ENCODE results near the gene ASB5.
"Not testable (repeated sequence)": the region's sequence is repeated elsewhere in the genome, so short reads cannot be mapped to it uniquely, and the experiment has no call there.

The ASB5 gene

DNA sequence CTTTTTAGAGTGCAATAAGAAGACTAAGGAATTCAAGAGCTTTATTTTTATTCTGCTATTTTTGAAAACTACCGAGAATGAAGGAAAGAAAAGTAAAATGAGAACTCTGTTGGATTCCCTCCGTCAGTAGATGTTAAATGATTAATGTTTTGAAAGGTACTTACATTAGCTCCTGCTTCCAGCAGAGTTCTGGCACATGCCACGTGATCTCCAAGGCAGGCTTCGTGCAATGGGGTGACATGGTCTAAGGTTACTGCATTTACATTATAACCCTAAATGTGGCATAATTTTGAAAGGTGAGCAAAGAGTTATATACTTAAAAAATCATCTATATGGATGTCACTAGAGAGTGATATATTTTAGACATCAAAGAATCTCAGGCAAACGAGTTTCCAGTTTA is 46.9 kb downstream of the ASB5 start:
- no peak for DNase-seq (ENCODE audit: low read depth in 3 of 3)

DNA sequence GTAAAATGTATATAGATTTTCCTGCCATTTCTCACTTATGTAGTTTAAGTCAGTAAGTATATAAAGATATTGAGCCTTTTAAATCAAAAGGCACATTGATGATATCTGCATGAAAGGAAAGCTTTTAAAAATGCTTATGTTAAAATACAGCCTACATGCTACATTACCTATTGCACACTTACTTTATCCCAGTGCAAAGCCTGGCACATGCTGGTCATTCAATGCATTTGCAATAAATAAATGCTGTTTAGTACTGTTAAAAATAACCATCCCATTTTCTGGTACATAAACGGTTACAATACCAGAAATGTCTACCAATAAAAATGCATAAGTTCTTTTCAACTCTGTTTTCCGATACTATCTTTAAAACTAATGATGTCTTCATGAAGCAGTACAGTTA is 51.5 kb downstream of the ASB5 start:
- no peak for DNase-seq (ENCODE audit: low read depth in 3 of 3)

DNA sequence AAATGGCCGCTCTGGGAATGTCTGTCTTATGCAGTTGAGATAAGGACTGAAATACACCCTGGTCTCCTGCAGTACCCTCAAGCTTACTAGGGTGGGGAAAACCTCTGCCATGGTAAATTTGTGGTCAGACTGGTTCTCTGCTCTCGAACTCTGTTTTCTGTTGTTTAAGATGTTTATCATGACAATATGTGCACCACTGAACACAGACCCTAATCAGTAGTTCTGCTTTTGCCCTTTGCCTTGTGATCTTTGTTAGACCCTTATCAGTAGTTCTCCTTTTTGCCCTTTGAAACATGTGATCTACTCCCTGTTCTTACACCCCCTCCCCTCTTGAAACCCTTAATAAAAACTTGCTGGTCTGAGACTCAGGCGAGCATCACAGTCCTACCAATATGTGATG is 56.7 kb downstream of the ASB5 start:
- not testable (repeated sequence) for DNase-seq (ENCODE audit: low read depth in 3 of 3)

GRCh38 chr4:176210579-176211296 is 58.3 kb downstream of the ASB5 start:
- no peak for DNase-seq (ENCODE audit: low read depth in 3 of 3)

DNA sequence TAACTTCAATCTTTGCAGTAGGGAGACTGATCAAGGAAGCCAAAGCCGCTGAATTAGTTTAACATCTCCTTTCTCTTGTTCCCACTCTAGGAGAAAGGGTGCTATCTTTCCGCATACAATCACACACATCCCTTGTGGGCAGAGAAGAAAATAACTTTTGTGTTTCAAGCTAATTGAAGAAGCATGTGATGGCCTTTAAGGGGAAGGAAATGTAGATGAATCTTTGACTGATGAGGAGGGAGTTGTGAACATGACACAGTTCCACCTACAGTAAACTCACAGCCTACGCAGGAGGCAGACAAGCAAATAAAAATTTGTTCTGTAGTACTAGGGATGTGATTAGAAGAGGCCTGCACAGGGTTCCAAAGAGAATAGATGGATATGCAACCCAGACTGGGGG is 58.9 kb downstream of the ASB5 start:
- no peak for DNase-seq (ENCODE audit: low read depth in 3 of 3)

GRCh38 chr4:176209535-176209934 is 59.5 kb downstream of the ASB5 start:
- no peak for DNase-seq (ENCODE audit: low read depth in 3 of 3)

GRCh38 chr4:176207839-176208238 is 61.2 kb downstream of the ASB5 start:
- no peak for DNase-seq (ENCODE audit: low read depth in 3 of 3)

DNA sequence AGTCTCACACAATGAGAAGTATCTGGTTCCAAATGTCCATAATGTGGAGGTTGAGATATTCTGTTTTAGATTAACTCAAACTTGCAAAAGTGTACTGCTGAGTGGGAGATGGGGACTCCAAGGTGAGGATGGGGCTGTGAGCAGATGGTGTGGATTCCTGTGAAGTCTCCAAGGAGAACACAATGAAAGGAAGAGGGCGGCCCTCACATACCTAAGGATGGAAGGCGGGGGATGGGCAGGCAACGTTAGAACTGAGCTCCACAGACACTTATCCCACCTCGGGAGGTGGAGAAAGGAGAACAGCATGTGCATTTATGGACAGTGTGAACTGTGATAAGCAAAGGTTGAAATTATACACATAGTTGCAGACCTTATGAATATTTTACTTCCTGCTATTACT is 63.7 kb downstream of the ASB5 start:
- DNase-seq (ENCODE audit: low read depth in 3 of 3) = no peak

- DNase-seq (ENCODE audit: low read depth in 3 of 3) = no peak
Measured at GRCh38 chr4:176198316-176198903, 70.6 kb downstream of the ASB5 start.

DNA sequence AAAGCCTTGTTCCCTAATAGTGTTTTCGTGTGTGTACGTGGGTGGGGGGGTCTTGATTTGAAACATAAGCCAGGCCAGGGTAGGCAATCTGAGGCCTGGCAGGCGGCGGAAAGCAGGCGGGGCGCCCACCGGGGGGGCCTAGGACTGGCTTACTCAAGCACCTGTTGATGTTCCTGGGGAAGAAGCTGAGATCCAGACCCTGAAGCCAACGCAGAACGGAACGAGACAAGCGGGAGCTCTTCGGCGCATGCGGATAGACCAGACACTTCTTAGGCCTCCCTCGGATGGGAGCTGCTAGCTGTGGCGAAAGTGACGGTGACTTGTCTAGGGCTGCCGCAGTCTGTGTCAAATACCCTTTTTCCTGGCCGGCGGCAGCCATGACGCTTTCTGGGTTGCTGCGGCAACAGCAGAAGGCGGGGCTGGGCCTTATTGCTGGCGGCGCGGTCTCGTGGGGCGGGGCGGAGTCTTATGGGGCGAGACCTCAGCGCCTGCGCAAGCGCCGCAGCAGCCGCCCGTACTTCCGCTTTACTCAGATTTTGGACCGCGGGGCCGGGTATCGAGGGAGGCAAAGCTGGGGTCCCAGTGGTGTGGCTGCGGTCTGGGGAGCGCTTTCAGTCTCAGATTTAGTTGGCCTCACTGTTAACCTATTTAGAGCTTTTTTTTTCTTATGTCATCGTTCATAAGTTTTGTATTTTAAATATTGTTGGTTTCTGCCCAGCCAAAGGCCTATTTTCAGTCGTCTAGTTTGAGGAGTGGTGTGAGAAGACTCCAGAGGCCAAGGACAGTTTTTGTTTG is 73.6 kb downstream of the ASB5 start, which contains the start of gene SPATA4:
SPATA4 (minus strand) TSS at position 402 of the 795 bp plus-strand sequence; CDS start at position 379, 23 bp downstream.
- peak; percentile 86 to 94 (median 86) for DNase-seq (ENCODE audit: low read depth in 3 of 3)

DNA sequence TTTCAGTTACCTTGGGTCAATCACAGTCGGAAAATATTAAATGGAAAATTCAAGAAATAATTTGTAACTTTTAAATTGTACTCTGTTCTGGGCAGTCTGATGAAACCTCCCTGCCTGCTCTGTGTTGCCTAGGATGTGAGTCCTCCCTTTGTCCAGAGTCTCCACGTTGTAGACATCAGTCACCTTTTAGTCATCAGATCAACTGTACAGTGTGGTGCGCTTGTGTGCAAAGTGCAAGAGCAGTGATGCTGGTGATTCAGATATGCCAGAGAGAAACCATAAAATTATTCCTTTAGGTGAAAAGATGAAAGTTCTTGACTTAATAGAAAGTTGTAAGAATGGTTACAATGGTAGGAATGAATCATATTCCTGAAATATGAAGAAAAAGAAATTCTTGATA is 75.1 kb downstream of the ASB5 start:
- peak; percentile 14 to 45 (median 21) for DNase-seq (ENCODE audit: low read depth in 3 of 3)

DNA sequence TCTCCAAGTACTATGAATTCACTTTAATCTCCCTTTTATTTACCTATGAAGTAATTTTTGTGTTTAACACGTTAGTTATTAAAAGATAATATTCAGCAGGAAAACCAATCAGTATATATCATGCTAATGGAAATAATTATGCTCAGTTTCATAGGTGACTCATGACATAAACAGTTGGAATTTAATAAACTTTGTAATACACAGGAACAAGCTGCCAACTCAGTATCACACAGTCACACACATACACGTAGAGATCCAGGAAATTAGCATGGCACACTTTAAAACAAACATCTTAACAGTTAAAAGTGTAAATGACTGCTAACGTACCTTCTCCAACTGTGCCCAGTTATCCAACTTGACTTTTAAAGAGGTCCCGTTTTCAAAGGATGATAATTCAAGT is 75.9 kb downstream of the ASB5 start:
- no peak for DNase-seq (ENCODE audit: low read depth in 3 of 3)

GRCh38 chr4:176191974-176192373 is 77.0 kb downstream of the ASB5 start:
- no peak for DNase-seq (ENCODE audit: low read depth in 3 of 3)

DNA sequence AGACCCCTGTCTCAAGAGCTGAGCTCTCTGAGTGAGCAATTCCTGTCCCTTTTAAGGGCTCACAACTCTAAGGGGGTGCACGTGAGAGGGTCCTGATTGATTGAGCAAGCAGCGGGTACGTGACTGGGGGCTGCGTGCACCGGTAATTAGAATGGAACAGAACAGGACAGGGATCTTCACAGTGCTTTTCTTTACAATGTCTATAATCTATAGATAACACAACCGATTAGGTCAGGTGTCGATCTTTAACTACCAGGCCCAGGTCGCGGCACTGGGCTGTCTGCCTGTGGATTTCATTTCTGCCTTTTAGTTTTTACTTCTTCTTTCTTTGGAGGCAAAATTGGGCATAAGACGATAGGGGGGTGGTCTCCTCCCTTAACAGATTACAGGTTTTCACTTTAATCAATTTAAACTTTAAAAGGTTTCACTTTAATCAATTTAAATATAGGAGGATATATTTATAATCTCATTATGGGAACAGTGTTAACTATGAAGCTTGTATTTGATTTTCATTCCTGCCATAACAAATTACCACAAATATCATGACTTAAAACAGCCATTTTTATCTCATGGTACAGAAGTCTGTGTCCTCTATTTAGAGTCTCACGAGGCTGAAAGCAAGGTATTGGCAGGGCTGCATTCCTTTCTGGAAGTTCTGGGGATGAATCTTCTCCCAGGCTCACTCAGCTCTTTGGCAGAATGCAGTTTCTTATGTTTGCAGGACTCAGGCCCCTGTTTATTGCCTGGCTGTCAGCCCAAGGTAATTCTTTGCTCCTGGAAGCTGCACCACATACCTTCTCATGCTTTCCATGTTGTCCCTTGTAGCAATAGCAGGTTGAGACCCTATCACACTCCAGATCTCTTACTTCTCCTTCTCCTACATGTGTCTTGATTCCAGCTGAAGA is 78.9 kb downstream of the ASB5 start:
- no peak for DNase-seq (ENCODE audit: low read depth in 3 of 3)

DNA sequence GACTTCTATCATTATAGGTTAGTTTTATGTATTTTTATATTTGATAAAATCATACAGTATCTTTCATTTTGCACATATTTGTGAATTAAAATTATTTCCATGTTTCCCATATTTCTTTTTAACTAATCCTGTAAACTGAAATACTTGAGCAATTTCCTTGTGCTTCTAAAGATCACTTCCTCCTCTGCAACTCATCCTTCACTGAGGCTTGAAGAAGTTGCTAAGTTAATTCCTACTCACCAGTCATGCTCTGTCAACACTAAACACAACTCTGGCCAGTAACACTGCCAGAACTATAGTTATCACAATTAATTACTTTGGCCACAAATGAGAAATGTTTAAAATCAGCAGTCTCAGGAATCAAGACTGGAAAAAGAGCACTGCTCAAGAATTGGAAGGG is 80.4 kb downstream of the ASB5 start:
- no peak for DNase-seq (ENCODE audit: low read depth in 3 of 3)

DNA sequence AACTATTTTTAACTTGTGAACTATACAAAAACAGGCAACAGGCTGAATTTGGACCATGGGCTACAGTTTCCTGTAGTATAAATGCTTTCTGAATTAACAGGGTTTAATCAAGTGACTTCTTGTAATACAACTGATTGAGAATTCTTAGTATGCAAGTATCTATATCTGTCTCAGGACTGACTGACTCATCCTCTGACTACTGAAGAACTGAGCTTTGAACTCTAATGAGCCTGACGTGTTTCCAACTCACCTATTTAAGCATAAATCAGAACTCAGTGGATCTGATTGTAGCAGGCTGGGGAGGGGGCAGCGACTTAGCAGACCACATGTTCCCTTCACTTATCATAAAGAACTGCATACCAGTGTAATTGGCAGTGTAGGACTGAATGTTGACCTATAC is 81.4 kb downstream of the ASB5 start:
- no peak for DNase-seq (ENCODE audit: low read depth in 3 of 3)

DNA sequence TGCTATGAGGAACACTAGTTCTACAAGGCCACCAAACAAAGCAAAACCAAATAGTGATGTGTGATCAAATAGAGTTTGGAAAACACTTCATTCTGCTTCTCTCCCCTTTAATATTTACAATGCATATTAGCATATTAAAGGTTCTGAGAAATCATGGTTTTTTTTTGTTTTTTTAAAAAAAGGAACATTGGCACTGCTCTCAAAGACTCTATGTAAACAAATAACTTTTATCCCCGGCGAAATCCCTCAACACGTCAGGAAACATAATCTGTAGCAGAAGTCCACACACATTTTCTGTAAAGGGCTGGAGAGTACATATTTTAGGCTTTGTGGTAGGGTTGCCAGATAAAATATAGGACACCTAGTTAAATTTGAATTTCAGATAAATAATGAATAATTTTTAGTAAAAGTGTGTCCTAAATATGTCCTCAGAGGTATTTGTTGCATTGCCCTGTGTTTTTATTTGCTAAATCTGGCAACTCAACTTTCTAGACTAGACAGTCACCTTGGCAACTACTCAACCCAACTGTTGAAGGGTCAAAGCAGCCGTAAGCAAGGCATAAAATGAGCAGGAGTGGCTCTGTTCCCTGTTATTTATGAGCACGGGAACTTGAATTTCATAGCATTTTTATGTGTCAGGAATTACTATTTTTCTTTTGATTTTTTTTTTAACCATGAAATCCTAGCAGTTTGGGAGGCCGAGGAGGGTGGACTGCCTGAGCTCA is 82.2 kb downstream of the ASB5 start:
- DNase-seq (ENCODE audit: low read depth in 3 of 3) = no peak

- DNase-seq (ENCODE audit: low read depth in 3 of 3) = no peak
Measured at GRCh38 chr4:176186067-176186466, 83.0 kb downstream of the ASB5 start.

DNA sequence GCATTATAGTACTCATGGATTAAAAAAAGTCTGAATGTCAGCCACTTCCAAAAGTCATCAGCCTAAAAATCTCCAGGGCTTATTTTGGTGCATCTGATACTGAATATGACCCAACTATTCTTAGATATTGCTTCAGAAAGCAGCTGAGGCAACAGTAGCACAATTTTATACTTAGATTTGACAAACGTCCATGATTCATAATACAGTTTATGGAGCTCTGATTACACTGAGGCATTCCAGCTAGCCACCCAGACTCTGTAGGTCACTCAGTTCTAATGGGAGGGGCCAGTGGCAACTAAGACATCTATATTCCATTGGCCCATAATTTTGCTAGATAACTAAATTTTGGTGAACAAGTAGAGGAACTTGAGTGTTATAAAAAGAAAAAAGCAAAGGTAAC is 84.0 kb downstream of the ASB5 start:
- DNase-seq (ENCODE audit: low read depth in 3 of 3) = no peak

Data from stimulated activated CD4-positive, alpha-beta T cell treated with anti-CD3 and anti-CD28 coated beads, TNF-alpha, amount 100 ng/mL, for 24 hours (primary cell).